Mesenchymal stem cell (in vitro differentiated cells and primary cell): ENCODE data around the gene SRPRB.

Experiments
- DNase-seq: peaks from one replicate; pipeline ENCODE4 v3.0.0-alpha.2; 2013
- H2AFZ ChIP-seq: one replicate; pipeline ENCODE4 v1.6.1; 2013; ENCODE audit warnings: low read depth, mild to moderate bottlenecking, control low read depth, inconsistent platforms, low read length, moderate library complexity
- H2AK5ac ChIP-seq: 2 replicates; pipeline ENCODE4 v1.6.1; 2013; ENCODE audit warnings: low read length, moderate library complexity, mild to moderate bottlenecking, inconsistent platforms; ENCODE audit not compliant: severe bottlenecking
- H2BK120ac ChIP-seq: one replicate; pipeline ENCODE4 v1.6.1; 2013; ENCODE audit warnings: low read depth, mild to moderate bottlenecking, inconsistent platforms, low read length, moderate library complexity
- H2BK12ac ChIP-seq, 2 experiments: one replicate each; pipeline ENCODE4 v1.6.1; 2013; ENCODE audit warnings: inconsistent platforms in 2 of 2, low read length in 2 of 2, mild to moderate bottlenecking in 2 of 2, moderate library complexity in 2 of 2, control low read depth in 1 of 2
- H2BK15ac ChIP-seq: one replicate; pipeline ENCODE4 v1.6.1; 2013; ENCODE audit warnings: mild to moderate bottlenecking, low read depth, inconsistent platforms; ENCODE audit not compliant: poor library complexity, severe bottlenecking
- H2BK5ac ChIP-seq: 2 replicates; pipeline ENCODE4 v1.6.1; 2013; ENCODE audit warnings: low read depth, mild to moderate bottlenecking, low read length, control low read depth, inconsistent platforms; ENCODE audit not compliant: poor library complexity, severe bottlenecking
- H3K14ac ChIP-seq, 2 experiments: one replicate each; pipeline ENCODE4 v1.6.1; 2013; ENCODE audit warnings: inconsistent platforms in 2 of 2, low read length in 2 of 2, control low read depth in 1 of 2, mild to moderate bottlenecking in 1 of 2, moderate library complexity in 1 of 2
- H3K18ac ChIP-seq, 2 experiments: one replicate each; pipeline ENCODE4 v1.6.1; 2013; ENCODE audit warnings: inconsistent platforms in 2 of 2, low read length in 2 of 2, control low read depth in 1 of 2, low read depth in 1 of 2, mild to moderate bottlenecking in 1 of 2
- H3K23ac ChIP-seq, 2 experiments: one replicate each; pipeline ENCODE4 v1.6.1; 2013; ENCODE audit warnings: inconsistent platforms in 2 of 2, low read length in 2 of 2, mild to moderate bottlenecking in 2 of 2, moderate library complexity in 2 of 2, control low read depth in 1 of 2
- H3K27ac ChIP-seq: 2 replicates; pipeline ENCODE4 v1.5.1; 2013; ENCODE audit warnings: mild to moderate bottlenecking, moderate library complexity, low read length, control low read depth, inconsistent platforms; ENCODE audit not compliant: poor library complexity, severe bottlenecking
- H3K27me3 ChIP-seq, 2 experiments: 2 replicates each; pipeline versions ENCODE4 v1.6.1 to v1.7.0; 2013; ENCODE audit warnings: low read length in 2 of 2, mild to moderate bottlenecking in 2 of 2, moderate library complexity in 2 of 2, control low read depth in 1 of 2, inconsistent platforms in 1 of 2; ENCODE audit not compliant: control insufficient read depth in 1 of 2, insufficient read depth in 1 of 2
- H3K36me3 ChIP-seq, 2 experiments: 2 replicates each; pipeline versions ENCODE4 v1.6.1 to v1.7.0; 2013; ENCODE audit warnings: low read length in 2 of 2, control low read depth in 1 of 2, inconsistent platforms in 1 of 2, low read depth in 1 of 2, mild to moderate bottlenecking in 1 of 2; ENCODE audit not compliant: insufficient read depth in 2 of 2, control insufficient read depth in 1 of 2
- H3K4ac ChIP-seq, 2 experiments: one replicate each; pipeline ENCODE4 v1.6.1; 2013; ENCODE audit warnings: inconsistent platforms in 2 of 2, low read length in 2 of 2, mild to moderate bottlenecking in 2 of 2, moderate library complexity in 2 of 2, control low read depth in 1 of 2, low read depth in 1 of 2
- H3K4me1 ChIP-seq: 2 replicates; pipeline ENCODE4 v1.6.1; 2013; ENCODE audit warnings: low read depth, low read length, control low read depth; ENCODE audit not compliant: control insufficient read depth, insufficient read depth
- H3K4me2 ChIP-seq: 2 replicates; pipeline ENCODE4 v1.6.1; 2013; ENCODE audit warnings: low read length, mild to moderate bottlenecking, inconsistent platforms; ENCODE audit not compliant: poor library complexity, severe bottlenecking
- H3K4me3 ChIP-seq, 2 experiments: 2 replicates each; pipeline versions ENCODE4 v1.5.1 to v1.7.0; 2013; ENCODE audit warnings: low read length in 2 of 2, mild to moderate bottlenecking in 2 of 2, control low read depth in 1 of 2, low read depth in 1 of 2; ENCODE audit not compliant: insufficient read depth in 1 of 2
- H3K79me1 ChIP-seq: replicated peaks from 2 replicates; pipeline ENCODE4 v1.6.1; 2013; ENCODE audit warnings: mild to moderate bottlenecking, control low read depth, low read length, inconsistent platforms; ENCODE audit not compliant: poor library complexity, severe bottlenecking
- H3K9ac ChIP-seq: 2 replicates; pipeline ENCODE4 v1.7.0; 2013; ENCODE audit warnings: mild to moderate bottlenecking, low read length, moderate library complexity
- H3K9me3 ChIP-seq: 2 replicates; pipeline ENCODE4 v1.7.0; 2013; ENCODE audit warnings: mild to moderate bottlenecking, low read length; ENCODE audit not compliant: control insufficient read depth
- H4K8ac ChIP-seq: one replicate; pipeline ENCODE4 v1.6.1; 2013; ENCODE audit warnings: inconsistent platforms, mild to moderate bottlenecking, low read length, moderate library complexity
- H4K91ac ChIP-seq: one replicate; pipeline ENCODE4 v1.6.1; 2013; ENCODE audit warnings: mild to moderate bottlenecking, low read length, inconsistent platforms
- WGBS: methylation state at CpG from one replicate; pipeline ENCODE4 v1.1.7; 2013; ENCODE audit warnings: mixed read lengths; 5-methylcytosine and 5-hydroxymethylcytosine counted together

SRPRB gene

DNA sequence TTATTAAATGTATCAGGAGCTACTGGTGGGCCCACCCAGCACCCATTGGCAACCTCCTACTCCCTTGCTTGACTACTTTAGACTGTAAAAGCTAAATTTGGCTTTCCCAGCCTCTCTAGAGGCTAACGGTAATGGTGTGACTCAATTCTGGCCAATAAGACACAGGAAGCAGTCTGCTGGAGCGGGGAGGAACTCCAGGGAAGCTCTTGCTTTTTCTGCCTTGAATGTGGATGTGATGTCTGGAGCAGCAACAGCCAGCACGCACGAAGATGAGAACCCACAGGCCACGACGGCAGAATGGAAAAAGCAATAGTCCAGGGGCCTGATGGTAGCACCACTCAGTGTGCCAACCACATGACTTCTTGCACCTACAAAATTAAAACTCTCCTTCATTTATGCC lies 50.2 kb downstream of the SRPRB start:
- DNase-seq = no peak
- Histone ChIP-seq H3K27me3 (no peaks in the 10 kb centered on the region), H4K8ac (no peak overlapping the region), H3K9me3 (no peaks in the 10 kb centered on the region), H2BK120ac (no peak overlapping the region), H3K27ac (no peak overlapping the region), H3K23ac (no peak overlapping the region), H2BK12ac (no peak overlapping the region), H3K14ac (no peak overlapping the region), H3K79me1 (no peaks in the 10 kb centered on the region), H3K4me3 (peak overlapping the region in 1 of 2 experiments; percentile 25), H3K18ac (no peak overlapping the region), H2BK5ac (no peak overlapping the region), H4K91ac (no peak overlapping the region), H2BK15ac (no peak overlapping the region), H3K4me2 (no peak overlapping the region), H3K4me1 (no peaks in the 10 kb centered on the region), H3K9ac (no peak overlapping the region), H3K4ac (no peak overlapping the region), H2AK5ac (no peak overlapping the region), H2AFZ (no peak overlapping the region), H3K36me3 (no peaks in the 10 kb centered on the region)
- WGBS = 80% methylated on average over 6 of the region's 6 CpGs

DNA sequence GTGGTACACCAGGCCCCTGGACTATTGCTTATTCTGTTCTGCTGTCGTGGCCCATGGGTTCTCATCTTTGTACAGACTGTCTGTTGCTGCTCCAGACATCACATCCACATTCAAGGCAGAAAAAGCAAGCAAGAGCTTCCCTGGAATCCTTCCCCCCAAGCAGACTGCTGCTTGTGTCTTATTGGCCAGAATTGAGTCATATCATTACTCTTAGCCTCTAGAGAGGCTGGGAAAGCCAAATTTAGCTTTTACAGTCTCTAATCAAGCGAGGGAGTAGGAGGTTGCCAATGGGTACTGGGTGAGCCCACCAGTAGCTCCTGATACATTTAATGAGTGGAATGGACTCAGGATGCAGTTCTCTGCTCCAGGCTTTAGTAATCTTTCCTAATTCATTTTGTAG lies 50.7 kb downstream of the SRPRB start:
- H4K91ac ChIP-seq = no peak overlapping the region

DNA sequence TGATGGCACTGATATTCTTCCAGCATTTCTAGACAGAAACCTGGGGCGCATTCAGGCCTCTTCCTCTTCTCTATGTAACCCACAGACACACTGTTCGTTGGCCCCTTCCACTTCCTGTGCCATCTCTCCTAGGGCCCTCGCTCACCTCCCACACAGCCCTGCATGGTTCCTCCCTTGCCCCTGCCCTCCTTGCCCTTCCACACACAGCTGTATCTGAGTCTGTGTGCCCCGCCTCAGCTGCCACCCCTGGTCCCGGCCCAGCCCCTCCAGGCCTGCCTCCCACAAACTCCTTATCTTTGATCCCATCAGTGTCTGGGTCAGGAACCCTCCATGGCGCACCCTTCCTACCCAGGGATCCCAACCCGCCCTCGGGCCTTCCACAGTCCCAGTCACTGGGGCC lies 52.2 kb downstream of the SRPRB start:
- Histone ChIP-seq H3K4me1 (no peaks in the 10 kb centered on the region), H3K9me3 (no peaks in the 10 kb centered on the region), H3K14ac (no peak overlapping the region), H3K4me2 (no peak overlapping the region), H3K79me1 (no peaks in the 10 kb centered on the region), H3K18ac (no peak overlapping the region), H3K27ac (no peak overlapping the region), H2BK5ac (no peak overlapping the region), H3K4me3 (no peak overlapping the region), H3K23ac (no peak overlapping the region), H2AK5ac (no peak overlapping the region), H4K8ac (no peak overlapping the region), H3K4ac (no peak overlapping the region), H3K9ac (no peak overlapping the region), H3K27me3 (peaks cover 0 to 3% of the 10 kb centered on the region in 2 experiments), H3K36me3 (no peaks in the 10 kb centered on the region), H2BK12ac (no peak overlapping the region), H2BK15ac (no peak overlapping the region), H2AFZ (no peak overlapping the region), H2BK120ac (no peak overlapping the region), H4K91ac (no peak overlapping the region)
- WGBS = 91% methylated on average over 8 of the region's 8 CpGs
- DNase-seq = no peak

More for the DNA sequence above, 50.7 kb downstream of the SRPRB start:
- H3K9ac ChIP-seq = no peak overlapping the region
- H2AFZ ChIP-seq = no peak overlapping the region
- no peaks in the 10 kb centered on the region for H3K9me3 ChIP-seq
- H3K14ac ChIP-seq = no peak overlapping the region
- no peak overlapping the region for H3K23ac ChIP-seq
- no peak overlapping the region for H2BK5ac ChIP-seq
- H2AK5ac ChIP-seq = no peak overlapping the region
- no peak overlapping the region for H3K27ac ChIP-seq
- H3K4me3 ChIP-seq = peak overlapping the region in 1 of 2 experiments; percentile 25
- H3K27me3 ChIP-seq = no peaks in the 10 kb centered on the region
- no peak for DNase-seq
- H3K4ac ChIP-seq = no peak overlapping the region
- no peak overlapping the region for H2BK12ac ChIP-seq
- no peak overlapping the region for H3K4me2 ChIP-seq
- H3K4me1 ChIP-seq = no peaks in the 10 kb centered on the region
- 69% methylated on average over 2 of the region's 2 CpGs for WGBS
- no peaks in the 10 kb centered on the region for H3K36me3 ChIP-seq
- H2BK15ac ChIP-seq = no peak overlapping the region
- H3K79me1 ChIP-seq = no peaks in the 10 kb centered on the region
- no peak overlapping the region for H4K8ac ChIP-seq
- no peak overlapping the region for H2BK120ac ChIP-seq
- no peak overlapping the region for H3K18ac ChIP-seq

DNA sequence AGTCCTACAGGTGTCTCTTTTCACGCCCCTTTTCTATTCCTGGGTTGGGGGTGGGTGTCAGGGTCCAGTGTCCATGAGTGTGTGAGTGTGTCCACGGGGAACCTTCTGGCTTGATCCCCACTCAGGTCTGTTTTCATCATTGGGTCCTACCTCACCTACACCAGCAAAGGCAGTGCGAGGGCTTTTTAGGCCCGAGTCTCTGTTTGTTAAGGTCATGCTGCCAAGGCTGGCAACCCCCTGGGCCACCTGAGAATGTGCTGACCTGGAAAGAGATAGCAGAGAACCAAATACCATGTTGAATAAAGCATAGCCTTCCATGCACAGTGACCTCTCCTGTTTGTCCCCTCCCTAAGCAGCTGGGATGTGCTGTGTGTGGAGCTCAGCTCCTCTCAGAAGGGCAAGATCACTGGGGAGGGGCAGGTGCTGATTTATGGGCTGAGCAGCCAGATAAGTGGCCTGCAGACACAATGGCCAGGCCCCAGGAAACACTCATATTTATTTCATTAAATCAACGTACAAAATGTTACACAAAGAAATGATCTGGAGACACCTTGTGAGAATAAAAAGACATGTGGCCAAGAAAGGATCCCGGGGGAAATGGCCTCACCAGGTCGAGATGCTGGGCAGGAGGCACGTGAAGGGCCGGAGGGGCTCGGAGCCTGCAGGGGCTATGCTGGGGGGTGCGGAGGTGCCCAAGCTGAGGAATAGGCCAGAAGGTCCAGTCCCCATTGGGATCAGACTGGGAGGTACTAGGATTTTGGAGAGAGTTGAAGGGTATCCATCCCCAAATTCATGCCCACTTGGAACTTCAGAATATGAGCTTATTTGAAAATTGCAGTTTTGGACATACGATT lies 54.0 kb downstream of the SRPRB start:
- Histone ChIP-seq H3K4me2 (no peak overlapping the region), H2BK15ac (no peak overlapping the region), H4K8ac (no peak overlapping the region), H3K27me3 (peaks cover 0 to 3% of the 10 kb centered on the region in 2 experiments), H3K9ac (no peak overlapping the region), H3K27ac (no peak overlapping the region), H3K14ac (no peak overlapping the region), H3K4ac (no peak overlapping the region), H3K4me3 (no peak overlapping the region), H3K9me3 (no peaks in the 10 kb centered on the region), H2BK5ac (no peak overlapping the region), H2AFZ (no peak overlapping the region), H3K4me1 (no peaks in the 10 kb centered on the region), H2AK5ac (no peak overlapping the region), H2BK120ac (no peak overlapping the region), H3K79me1 (no peaks in the 10 kb centered on the region), H3K23ac (no peak overlapping the region), H2BK12ac (no peak overlapping the region), H3K36me3 (no peaks in the 10 kb centered on the region), H3K18ac (no peak overlapping the region), H4K91ac (no peak overlapping the region)
- DNase-seq = no peak
- WGBS = 84% methylated on average over 12 of the region's 12 CpGs
